Astrocyte (in vitro differentiated cells and primary cell): Measurements from ENCODE around the gene CATSPERZ.

ENCODE experiments used
- CTCF ChIP-seq: IDR thresholded peaks from 2 replicates; pipeline ENCODE4 v1.5.1; 2011; ENCODE audit warnings: low read depth, mild to moderate bottlenecking, inconsistent platforms, low read length, moderate library complexity; ENCODE audit not compliant: insufficient read depth
- EZH2 ChIP-seq: IDR thresholded peaks from 2 replicates; pipeline ENCODE4 v1.6.1; 2012; ENCODE audit warnings: mild to moderate bottlenecking, low read length, inconsistent platforms; ENCODE audit not compliant: insufficient read depth

GRCh38 chr11:64351136-64351631 is 51.0 kb downstream of the CATSPERZ start:
- no peak for TF ChIP-seq CTCF
- no peak for TF ChIP-seq EZH2
